Measurements from ENCODE around the gene UGT3A2.

UGT3A2 gene

DNA sequence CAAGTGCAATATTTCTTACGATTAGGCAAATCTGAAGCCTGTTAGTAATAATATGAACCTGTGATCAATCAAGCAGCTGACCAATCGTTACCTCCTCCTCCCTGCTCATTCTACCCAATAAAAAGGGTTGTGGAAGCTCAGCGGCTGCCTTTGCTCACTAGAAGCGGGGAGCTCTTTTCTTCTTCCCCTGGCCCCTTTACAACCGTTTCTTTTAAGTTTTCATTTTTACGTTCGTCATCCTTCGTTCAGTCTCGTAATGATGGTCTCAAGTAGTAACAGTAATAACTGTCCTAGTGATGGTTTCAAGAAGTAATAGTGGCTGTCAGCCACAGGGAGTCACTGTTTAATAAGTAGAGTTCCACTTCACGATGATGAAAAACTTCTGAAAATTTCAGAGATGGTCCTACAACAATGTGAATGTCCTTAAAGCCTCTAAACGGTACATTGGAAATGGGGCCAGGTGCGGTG, 6.2 kb downstream of the UGT3A2 start:
- H3K9me3 ChIP-seq (ENCODE audit: control insufficient read depth, low read length) = no peaks in the 10 kb centered on the region
- no peaks in the 10 kb centered on the region for H3K27me3 ChIP-seq (ENCODE audit: control insufficient read depth, insufficient read depth, low read length)
- no peaks in the 10 kb centered on the region for H3K79me2 ChIP-seq
- no peak overlapping the region for H3K9ac ChIP-seq
- H3K4me2 ChIP-seq (ENCODE audit: low read length) = no peak overlapping the region
- no peak overlapping the region for H2AFZ ChIP-seq
- H3K36me3 ChIP-seq (ENCODE audit: control insufficient read depth, insufficient read depth, low read length) = no peaks in the 10 kb centered on the region
- no peak for TF ChIP-seq CTCF (IDR thresholded peaks at IDR 0.05)
- no peak overlapping the region for H3K4me3 ChIP-seq (ENCODE audit: low read depth, low read length)
- no peaks in the 10 kb centered on the region for H3K4me1 ChIP-seq
- H3K27ac ChIP-seq = no peak overlapping the region

DNA sequence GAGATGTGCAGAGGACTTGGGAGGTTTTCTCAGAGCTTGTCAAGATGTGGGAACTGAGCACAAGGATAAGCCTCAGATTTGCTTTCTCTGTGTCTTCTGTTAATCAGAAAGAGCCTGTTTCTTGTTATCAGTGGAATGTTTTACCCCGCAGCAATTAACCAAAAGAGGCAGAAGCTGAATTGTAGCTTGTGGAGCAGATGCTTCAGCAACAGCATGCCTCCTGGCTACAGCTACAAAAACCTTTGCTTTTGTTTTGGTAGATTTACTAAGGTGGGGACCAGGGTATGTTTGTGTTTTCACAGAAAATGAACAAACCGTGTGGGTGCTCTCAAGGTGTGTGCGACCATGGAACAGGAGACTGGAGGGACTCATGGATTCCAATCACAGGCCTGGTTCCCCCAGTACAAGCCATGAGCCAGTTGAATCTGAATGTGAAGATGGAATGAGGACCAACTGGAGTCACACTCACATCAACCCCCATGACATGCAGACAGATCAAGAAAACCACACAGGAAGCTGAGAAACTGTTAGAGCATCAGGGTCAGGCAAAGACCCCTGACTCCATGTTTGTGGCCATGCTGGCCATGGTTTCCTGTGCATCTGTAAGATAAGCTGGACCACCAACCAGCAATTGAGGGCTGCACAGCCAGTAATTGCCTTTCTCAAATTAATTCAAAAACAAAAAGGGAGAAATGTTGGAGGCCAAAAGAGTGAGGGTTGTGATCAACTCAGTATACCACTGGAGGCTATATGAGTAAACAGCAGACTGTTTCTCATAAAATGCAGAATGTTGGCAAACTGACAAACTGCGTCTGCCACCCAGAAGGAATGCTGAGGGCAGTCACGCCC, 6.9 kb downstream of the UGT3A2 start:
- Histone ChIP-seq H3K36me3 (ENCODE audit: control insufficient read depth, insufficient read depth, low read length) (no peaks in the 10 kb centered on the region), H3K79me2 (no peaks in the 10 kb centered on the region), H3K27me3 (ENCODE audit: control insufficient read depth, insufficient read depth, low read length) (no peaks in the 10 kb centered on the region), H3K4me2 (ENCODE audit: low read length) (no peak overlapping the region), H3K4me1 (no peaks in the 10 kb centered on the region), H3K27ac (no peak overlapping the region), H3K4me3 (ENCODE audit: low read depth, low read length) (no peak overlapping the region), H3K9ac (no peak overlapping the region), H2AFZ (no peak overlapping the region), H3K9me3 (ENCODE audit: control insufficient read depth, low read length) (no peaks in the 10 kb centered on the region)
- no peak for TF ChIP-seq CTCF (IDR thresholded peaks at IDR 0.05)

DNA sequence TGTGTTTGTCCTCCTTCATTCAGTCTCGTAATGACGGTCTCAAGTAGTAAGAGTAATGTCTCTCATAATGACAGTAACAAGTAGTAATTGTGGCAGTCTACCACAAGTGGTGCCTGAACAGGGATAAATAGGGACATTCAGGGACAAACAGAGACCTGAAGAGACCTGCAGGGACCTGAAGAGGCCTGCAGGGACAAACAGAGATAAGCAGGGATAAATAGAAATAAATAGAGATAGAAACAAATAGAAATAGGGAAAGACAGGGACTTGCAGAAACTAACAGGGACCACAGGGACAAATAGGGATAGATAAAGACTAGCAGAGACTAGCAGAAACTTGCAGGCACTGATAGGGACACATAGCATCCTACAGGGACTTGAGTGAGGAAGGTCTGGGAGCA, 7.9 kb downstream of the UGT3A2 start:
- Histone ChIP-seq H3K79me2 (no peaks in the 10 kb centered on the region), H3K27ac (no peak overlapping the region), H3K9ac (no peak overlapping the region), H3K4me1 (no peaks in the 10 kb centered on the region), H3K4me2 (ENCODE audit: low read length) (no peak overlapping the region), H2AFZ (no peak overlapping the region), H3K27me3 (ENCODE audit: control insufficient read depth, insufficient read depth, low read length) (no peaks in the 10 kb centered on the region), H3K36me3 (ENCODE audit: control insufficient read depth, insufficient read depth, low read length) (no peaks in the 10 kb centered on the region), H3K9me3 (ENCODE audit: control insufficient read depth, low read length) (no peaks in the 10 kb centered on the region), H3K4me3 (ENCODE audit: low read depth, low read length) (no peak overlapping the region)
- TF ChIP-seq CTCF (IDR thresholded peaks at IDR 0.05) = no peak

DNA sequence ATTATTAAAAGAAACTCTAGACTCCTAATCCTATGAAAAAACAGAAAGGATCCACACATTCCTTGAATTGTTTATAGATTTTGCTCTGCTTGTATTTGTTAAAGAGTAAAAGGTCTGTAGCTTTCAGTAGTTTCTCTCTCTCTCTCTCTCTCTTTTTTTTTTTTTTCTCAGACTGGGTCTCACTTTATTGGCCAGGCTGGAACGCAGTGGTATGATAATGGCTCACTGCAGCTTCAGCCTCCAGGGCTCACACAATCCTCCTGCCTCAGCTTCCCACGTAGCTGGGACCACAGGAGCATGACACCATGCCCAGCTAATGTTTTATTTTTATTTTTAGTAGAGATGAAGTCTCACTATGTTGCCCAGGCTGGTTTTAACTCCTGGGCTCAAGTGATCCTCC, 9.3 kb downstream of the UGT3A2 start:
- Histone ChIP-seq H3K9ac (no peak overlapping the region), H3K36me3 (ENCODE audit: control insufficient read depth, insufficient read depth, low read length) (no peaks in the 10 kb centered on the region), H3K4me1 (no peaks in the 10 kb centered on the region), H3K27me3 (ENCODE audit: control insufficient read depth, insufficient read depth, low read length) (no peaks in the 10 kb centered on the region), H3K4me2 (ENCODE audit: low read length) (no peak overlapping the region), H3K9me3 (ENCODE audit: control insufficient read depth, low read length) (no peaks in the 10 kb centered on the region), H3K27ac (no peak overlapping the region), H2AFZ (no peak overlapping the region), H3K79me2 (no peaks in the 10 kb centered on the region), H3K4me3 (ENCODE audit: low read depth, low read length) (no peak overlapping the region)
- no peak for TF ChIP-seq CTCF (IDR thresholded peaks at IDR 0.05)

DNA sequence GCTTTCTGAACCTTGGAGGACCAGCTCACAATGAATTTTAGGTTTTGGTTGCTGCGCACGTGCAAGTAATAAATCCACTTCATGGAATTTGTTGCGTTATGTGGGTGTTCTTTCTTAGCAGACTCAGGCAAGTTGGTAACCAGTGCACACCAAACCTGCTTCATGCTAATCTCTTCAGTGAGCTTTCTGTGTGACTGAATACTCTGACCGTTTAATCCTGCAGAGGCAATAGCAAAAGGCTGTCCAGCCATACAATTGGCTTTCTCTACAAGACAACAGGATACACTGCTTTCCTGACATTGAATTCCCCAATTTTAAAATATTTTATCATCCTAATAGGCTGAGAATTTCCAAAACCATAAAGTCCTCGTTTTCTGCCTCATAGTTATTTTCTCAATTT, 10.3 kb downstream of the UGT3A2 start:
- Histone ChIP-seq H3K27ac (no peak overlapping the region), H3K9me3 (ENCODE audit: control insufficient read depth, low read length) (no peaks in the 10 kb centered on the region), H3K9ac (no peak overlapping the region), H3K27me3 (ENCODE audit: control insufficient read depth, insufficient read depth, low read length) (no peaks in the 10 kb centered on the region), H3K4me3 (ENCODE audit: low read depth, low read length) (no peak overlapping the region), H3K36me3 (ENCODE audit: control insufficient read depth, insufficient read depth, low read length) (no peaks in the 10 kb centered on the region), H2AFZ (no peak overlapping the region), H3K4me2 (ENCODE audit: low read length) (no peak overlapping the region), H3K4me1 (no peaks in the 10 kb centered on the region), H3K79me2 (no peaks in the 10 kb centered on the region)
- TF ChIP-seq CTCF (IDR thresholded peaks at IDR 0.05) = no peak

All from parathyroid adenoma (tissue), 2 donors.